Caco-2 (cell line): ENCODE data around the gene ITPR1. TPM values are rescaled to one million over a fixed set of nuclear protein-coding genes. Genes with fewer than 3 reads are reported as not detected.
A peak's percentile ranks its signal among the peaks of the same experiment; 100 is the strongest.

Experiments used
- BruUV-seq: library from RNA; stranded (reverse); fragments of 400-500 nt; replicated peaks from 2 replicates; lab custom pipeline; 2021; lab: Mats Ljungman, UMichigan
- CTCF ChIA-PET: fragments of 300-600 bp; sonication (Branson Sonifier 250); formaldehyde crosslinking; loops from one replicate; lab custom pipeline; 2022; ENCODE audit warnings: antibody characterized with exemption; lab: Charles Lee
- POLR2A ChIA-PET: fragments of 300-600 bp; sonication (Branson Sonifier 250); formaldehyde crosslinking; loops from one replicate; lab custom pipeline; 2022; ENCODE audit warnings: antibody characterized with exemption; lab: Charles Lee
- DNase-seq, 2 experiments: peaks; one replicate each; pipeline versions ENCODE4 v3.0.0 to v3.0.0-alpha.2; 2020 to 2022
- H3K27me3 ChIP-seq: replicated peaks from 2 replicates; pipeline ENCODE4 v1.6.0; 2011; ENCODE audit warnings: low read length; ENCODE audit not compliant: control insufficient read depth, insufficient read depth
- H3K36me3 ChIP-seq: 2 replicates; pipeline ENCODE4 v1.5.1; 2011; ENCODE audit warnings: low read length; ENCODE audit not compliant: control insufficient read depth, insufficient read depth
- H3K4me1 ChIP-seq: fragments of 250-450 bp; sonication (Bioruptor Pico); 2 replicates; pipeline ENCODE4 v1.5.1; 2020; ENCODE audit warnings: mild to moderate bottlenecking
- H3K4me3 ChIP-seq: 2 replicates; pipeline ENCODE4 v1.5.1; 2011; ENCODE audit warnings: low read depth, mild to moderate bottlenecking, control low read depth, low read length
- H3K9me3 ChIP-seq: fragments of 250-450 bp; sonication (Bioruptor Pico); 2 replicates; pipeline ENCODE4 v1.5.1; 2020; ENCODE audit warnings: mild to moderate bottlenecking, moderate library complexity
- H3K27ac Mint-ChIP-seq: one replicate; pipeline ENCODE4 v1.8.0; 2022; ENCODE audit warnings: mixed read lengths; ENCODE audit not compliant: unreplicated experiment
- H3K27me3 Mint-ChIP-seq: one replicate; pipeline ENCODE4 v1.8.0; 2022; ENCODE audit warnings: mixed read lengths; ENCODE audit not compliant: insufficient read depth, unreplicated experiment
- H3K36me3 Mint-ChIP-seq: one replicate; pipeline ENCODE4 v1.8.0; 2022; ENCODE audit warnings: mild to moderate bottlenecking, mixed read lengths; ENCODE audit not compliant: insufficient read depth, unreplicated experiment
- H3K4me1 Mint-ChIP-seq: one replicate; pipeline ENCODE4 v1.8.0; 2022; ENCODE audit warnings: low read depth, mixed read lengths; ENCODE audit not compliant: unreplicated experiment
- H3K4me3 Mint-ChIP-seq: one replicate; pipeline ENCODE4 v1.8.0; 2022; ENCODE audit warnings: mild to moderate bottlenecking, moderate library complexity, mixed read lengths; ENCODE audit not compliant: unreplicated experiment
- H3K9me3 Mint-ChIP-seq: one replicate; pipeline ENCODE4 v1.8.0; 2022; ENCODE audit warnings: mixed read lengths; ENCODE audit not compliant: unreplicated experiment
- intact Hi-C: fragments of 100-400 bp; cut with micrococcal nuclease; formaldehyde crosslinking; loops from one replicate; pipeline ENCODE4 v1.10.0; 2022; ENCODE audit not compliant: unreplicated experiment
- total RNA-seq: library from RNA; stranded (reverse); gene quantifications from 2 replicates; pipeline ENCODE4 v1.2.3, GENCODE V29; 2022
- TF ChIP-seq, protein P1 (sequence below), 2 experiments: fragments of 200-600 bp in 1 of 2; IDR thresholded peaks; 1 replicate in 1 of 2; 2 replicates in 1 of 2; pipeline versions ENCODE4 v1.5.1 to v1.8.0; 2011 to 2022; ENCODE audit warnings: antibody characterized with exemption in 1 of 2, control low read depth in 1 of 2, inconsistent platforms in 1 of 2, low read depth in 1 of 2, low read length in 1 of 2, mild to moderate bottlenecking in 1 of 2, moderate library complexity in 1 of 2; ENCODE audit not compliant: insufficient read depth in 1 of 2, severe bottlenecking in 1 of 2, unreplicated experiment in 1 of 2

The ITPR1 gene
- total RNA-seq, 1 experiment from 2014 or later = 10.4 TPM

GRCh38 chr3:4686619-4687018, 193.5 kb downstream of the ITPR1 start:
- Histone ChIP-seq H3K4me1 (0 out of 2 replicates have a peak, but pooled peaks cover 5% of the 10 kb centered on the region), H3K9me3 (no peaks in the 10 kb centered on the region), H3K27me3 (no peaks in the 10 kb centered on the region; the same call in 1 of the 2 replicates), H3K4me3 (no peak overlapping the region), H3K36me3 (no peaks in the 10 kb centered on the region)
- BruUV-seq = no TSS peak
- intact Hi-C loops = loop anchor here (1.0 kb wide), 1 partner anchor 30 kb away; no protein-coding TSS in a partner anchor
- ChIA-PET CTCF (interaction anchor here (0.6 to 1.2 kb wide), 3 partner anchors 25 to 415 kb away, joined by 3 to 4 read pairs (median 3); no protein-coding TSS in a partner anchor), POLR2A (no interaction called here)
- Mint-ChIP-seq H3K4me3 (no peak overlapping the region), H3K27me3 (no peaks in the 10 kb centered on the region), H3K27ac (no peak overlapping the region), H3K4me1 (peaks cover 7% of the 10 kb centered on the region), H3K9me3 (peaks cover 10% of the 10 kb centered on the region), H3K36me3 (no peaks in the 10 kb centered on the region)
- DNase-seq = no peak
- TF ChIP-seq, protein P1, sequence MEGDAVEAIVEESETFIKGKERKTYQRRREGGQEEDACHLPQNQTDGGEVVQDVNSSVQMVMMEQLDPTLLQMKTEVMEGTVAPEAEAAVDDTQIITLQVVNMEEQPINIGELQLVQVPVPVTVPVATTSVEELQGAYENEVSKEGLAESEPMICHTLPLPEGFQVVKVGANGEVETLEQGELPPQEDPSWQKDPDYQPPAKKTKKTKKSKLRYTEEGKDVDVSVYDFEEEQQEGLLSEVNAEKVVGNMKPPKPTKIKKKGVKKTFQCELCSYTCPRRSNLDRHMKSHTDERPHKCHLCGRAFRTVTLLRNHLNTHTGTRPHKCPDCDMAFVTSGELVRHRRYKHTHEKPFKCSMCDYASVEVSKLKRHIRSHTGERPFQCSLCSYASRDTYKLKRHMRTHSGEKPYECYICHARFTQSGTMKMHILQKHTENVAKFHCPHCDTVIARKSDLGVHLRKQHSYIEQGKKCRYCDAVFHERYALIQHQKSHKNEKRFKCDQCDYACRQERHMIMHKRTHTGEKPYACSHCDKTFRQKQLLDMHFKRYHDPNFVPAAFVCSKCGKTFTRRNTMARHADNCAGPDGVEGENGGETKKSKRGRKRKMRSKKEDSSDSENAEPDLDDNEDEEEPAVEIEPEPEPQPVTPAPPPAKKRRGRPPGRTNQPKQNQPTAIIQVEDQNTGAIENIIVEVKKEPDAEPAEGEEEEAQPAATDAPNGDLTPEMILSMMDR (IDR thresholded peaks at IDR 0.05; ENCODE audit: insufficient read depth in 1 of 2, low read depth in 1 of 2, low read length in 1 of 2, severe bottlenecking in 1 of 2, unreplicated experiment in 1 of 2) = no peak

DNA sequence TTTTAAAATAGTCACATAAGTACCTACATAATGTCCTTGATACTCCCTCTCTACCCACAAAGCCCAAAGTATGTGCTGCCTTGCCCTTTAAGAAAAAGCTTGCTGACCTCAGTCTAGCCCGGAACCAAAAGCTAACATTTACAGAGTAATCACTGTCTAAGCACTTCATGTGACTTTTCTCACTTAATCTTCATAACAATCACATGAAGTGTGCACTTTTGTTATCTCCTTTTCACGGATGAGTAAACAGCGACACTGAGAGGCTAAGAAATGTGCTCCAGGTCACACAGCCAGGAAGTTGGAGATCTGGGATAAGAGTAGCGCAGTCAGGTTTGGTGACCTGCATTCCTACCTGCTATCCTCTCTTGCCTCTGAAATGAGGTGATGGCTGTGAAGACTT, 194.0 kb downstream of the ITPR1 start:
- peaks cover 7% of the 10 kb centered on the region for H3K4me1 Mint-ChIP-seq
- Histone ChIP-seq H3K4me1 (0 out of 2 replicates have a peak, but pooled peaks cover 5% of the 10 kb centered on the region), H3K4me3 (no peak overlapping the region), H3K36me3 (no peaks in the 10 kb centered on the region), H3K27me3 (no peaks in the 10 kb centered on the region; the same call in 1 of the 2 replicates), H3K9me3 (no peaks in the 10 kb centered on the region)
- TF ChIP-seq, protein P1 (IDR thresholded peaks at IDR 0.05; ENCODE audit: insufficient read depth in 1 of 2, low read depth in 1 of 2, low read length in 1 of 2, severe bottlenecking in 1 of 2, unreplicated experiment in 1 of 2) = no peak
- no peaks in the 10 kb centered on the region for H3K36me3 Mint-ChIP-seq
- ChIA-PET CTCF (interaction anchor here (0.6 to 1.2 kb wide), 3 partner anchors 372 to 415 kb away, joined by 3 to 6 read pairs (median 3); no protein-coding TSS in a partner anchor), POLR2A (no interaction called here)
- DNase-seq = peak; percentile 42 to 52
- H3K27ac Mint-ChIP-seq = no peak overlapping the region
- H3K27me3 Mint-ChIP-seq = no peaks in the 10 kb centered on the region
- intact Hi-C loops = loop anchor here (1.0 kb wide), 1 partner anchor 31 kb away; no protein-coding TSS in a partner anchor
- H3K4me3 Mint-ChIP-seq = no peak overlapping the region
- H3K9me3 Mint-ChIP-seq = peaks cover 10% of the 10 kb centered on the region
- BruUV-seq = no TSS peak

- Mint-ChIP-seq H3K27me3 (no peaks in the 10 kb centered on the region), H3K36me3 (no peaks in the 10 kb centered on the region), H3K9me3 (peaks cover 10% of the 10 kb centered on the region), H3K4me3 (no peak overlapping the region), H3K4me1 (peaks cover 7% of the 10 kb centered on the region), H3K27ac (no peak overlapping the region)
- no peaks in the 10 kb centered on the region; the same call in 1 of the 2 replicates for H3K27me3 ChIP-seq
- H3K4me3 ChIP-seq = no peak overlapping the region
- intact Hi-C loops = loop anchor here (1.0 kb wide), 1 partner anchor 31 kb away; no protein-coding TSS in a partner anchor
- 0 out of 2 replicates have a peak, but pooled peaks cover 5% of the 10 kb centered on the region for H3K4me1 ChIP-seq
- TF ChIP-seq, protein P1 (IDR thresholded peaks at IDR 0.05; ENCODE audit: insufficient read depth in 1 of 2, low read depth in 1 of 2, low read length in 1 of 2, severe bottlenecking in 1 of 2, unreplicated experiment in 1 of 2) = no peak
- ChIA-PET CTCF (interaction anchor here (0.6 kb wide), 1 partner anchor 397 kb away, joined by 6 read pairs; no protein-coding TSS in a partner anchor), POLR2A (no interaction called here)
- no peaks in the 10 kb centered on the region for H3K9me3 ChIP-seq
- no peaks in the 10 kb centered on the region for H3K36me3 ChIP-seq
- DNase-seq = no peak
- BruUV-seq = no TSS peak
Observed at GRCh38 chr3:4687596-4687995, 194.4 kb downstream of the ITPR1 start.
